ENCODE measurements around the gene COL18A1.

Gene COL18A1

GRCh38 chr21:45470773-45471524 is 66.0 kb downstream of the COL18A1 start:
- DNase-seq: no peak

- no peak for DNase-seq
Measured at GRCh38 chr21:45471525-45472221, 66.7 kb downstream of the COL18A1 start.

GRCh38 chr21:45472445-45473365 is 67.7 kb downstream of the COL18A1 start:
- DNase-seq: no peak

- DNase-seq: no peak
Measured at GRCh38 chr21:45473496-45474322, 68.7 kb downstream of the COL18A1 start.

- DNase-seq: no peak
Measured at GRCh38 chr21:45474323-45474950, 69.5 kb downstream of the COL18A1 start.

- DNase-seq: no peak
Measured at GRCh38 chr21:45475004-45475685, 70.2 kb downstream of the COL18A1 start.

- DNase-seq: no peak
Measured at GRCh38 chr21:45475797-45476570, 71.0 kb downstream of the COL18A1 start.

- DNase-seq: no peak
Measured at GRCh38 chr21:45476582-45476981, 71.6 kb downstream of the COL18A1 start.

- DNase-seq: no peak
Measured at GRCh38 chr21:45477176-45478114, 72.5 kb downstream of the COL18A1 start.

- no peak for DNase-seq
Measured at GRCh38 chr21:45478115-45478801, 73.3 kb downstream of the COL18A1 start.

GRCh38 chr21:45478816-45479669 is 74.1 kb downstream of the COL18A1 start:
- no peak for DNase-seq

- no peak for DNase-seq
Measured at GRCh38 chr21:45479691-45480675, 75.0 kb downstream of the COL18A1 start.

- no peak for DNase-seq
Measured at GRCh38 chr21:45480701-45481500, 75.9 kb downstream of the COL18A1 start.

GRCh38 chr21:45481566-45481965 is 76.6 kb downstream of the COL18A1 start:
- DNase-seq: no peak

Data from DMS79 (cell line).